Measurements from ENCODE around the gene TUT4. TPM values are rescaled to one million over a fixed set of nuclear protein-coding genes. Genes with fewer than 3 reads are reported as not detected.

TUT4 gene
- polyA plus RNA-seq, 3 donors = 4.3 to 24.2 (median 7.6) TPM

DNA sequence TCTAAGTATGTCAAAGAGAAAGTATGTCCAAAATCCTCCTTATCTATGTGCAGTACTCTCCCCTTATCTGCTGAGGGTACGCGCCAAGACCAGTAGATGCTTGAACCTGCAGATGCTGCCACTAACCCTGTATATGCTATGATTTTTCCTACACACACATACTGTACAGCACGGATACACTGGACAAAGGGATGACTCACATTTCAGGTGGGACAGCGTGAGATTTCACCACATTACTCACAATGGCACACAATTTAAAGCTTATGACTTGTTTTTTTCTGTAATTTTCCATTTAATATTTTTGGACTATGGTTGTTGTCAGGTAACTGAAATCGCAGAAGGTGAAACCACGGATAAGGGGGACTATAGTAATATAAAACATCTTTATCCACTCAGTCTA, 152.8 kb downstream of the TUT4 start:
- intact Hi-C loops (cut with micrococcal nuclease) = loop anchor here (5.0 to 10.0 kb wide), 5 partner anchors 155 to 525 kb away; partner anchors contain the start of genes NRDC (in 2 of the 2), BTF3L4 (in 1 of the 2), COA7 (in 1 of the 2) and TUT4 (in 1 of the 2)
- Histone ChIP-seq H3K9me3 (replicated peaks in 1 of 2; ENCODE audit: control insufficient read depth in 1 of 2, insufficient read depth in 1 of 2, low read length in 2 of 2) (no peaks in the 10 kb centered on the region), H3K36me3 (replicated peaks in 1 of 2; ENCODE audit: control insufficient read depth in 1 of 2, insufficient read depth in 2 of 2, low read length in 2 of 2) (peaks cover 9 to 49% of the 10 kb centered on the region in 2 donors), H2AFZ (ENCODE audit: insufficient read depth, low read depth, low read length, poor library complexity, severe bottlenecking) (no peak overlapping the region), H3K79me2 (ENCODE audit: insufficient read depth, low read length) (peaks cover 60% of the 10 kb centered on the region), H4K20me1 (ENCODE audit: insufficient read depth, low read length) (no peaks in the 10 kb centered on the region), H3K4me3 (replicated peaks in 1 of 3; ENCODE audit: low read depth in 2 of 3, low read length in 3 of 3) (no peak overlapping the region), H3K27ac (ENCODE audit: low read depth in 1 of 2, low read length in 2 of 2) (no peak overlapping the region), H3K9ac (ENCODE audit: insufficient read depth, low read length, poor library complexity, severe bottlenecking) (no peak overlapping the region), H3K4me1 (ENCODE audit: control insufficient read depth in 1 of 2, insufficient read depth in 2 of 2, low read length in 2 of 2) (peaks cover 10 to 11% of the 10 kb centered on the region in 2 donors), H3K4me2 (replicated peaks; ENCODE audit: extremely low read depth, low read length, poor library complexity, severe bottlenecking) (no peak overlapping the region), H3K27me3 (ENCODE audit: control insufficient read depth in 2 of 2, insufficient read depth in 2 of 2, low read length in 2 of 2) (no peaks in the 10 kb centered on the region)
- Mint-ChIP-seq H3K27ac (no peak overlapping the region), H3K36me3 (peaks cover 33 to 47% of the 10 kb centered on the region in 2 donors), H3K27me3 (ENCODE audit: low read depth in 3 of 3) (peaks cover 0 to 1% (median 0%) of the 10 kb centered on the region in 3 donors), H3K9me3 (peaks cover 0 to 3% (median 0%) of the 10 kb centered on the region in 7 donors), H3K4me1 (peaks cover 10% of the 10 kb centered on the region), H3K4me3 (no peak overlapping the region)
- TF ChIP-seq, protein P1, sequence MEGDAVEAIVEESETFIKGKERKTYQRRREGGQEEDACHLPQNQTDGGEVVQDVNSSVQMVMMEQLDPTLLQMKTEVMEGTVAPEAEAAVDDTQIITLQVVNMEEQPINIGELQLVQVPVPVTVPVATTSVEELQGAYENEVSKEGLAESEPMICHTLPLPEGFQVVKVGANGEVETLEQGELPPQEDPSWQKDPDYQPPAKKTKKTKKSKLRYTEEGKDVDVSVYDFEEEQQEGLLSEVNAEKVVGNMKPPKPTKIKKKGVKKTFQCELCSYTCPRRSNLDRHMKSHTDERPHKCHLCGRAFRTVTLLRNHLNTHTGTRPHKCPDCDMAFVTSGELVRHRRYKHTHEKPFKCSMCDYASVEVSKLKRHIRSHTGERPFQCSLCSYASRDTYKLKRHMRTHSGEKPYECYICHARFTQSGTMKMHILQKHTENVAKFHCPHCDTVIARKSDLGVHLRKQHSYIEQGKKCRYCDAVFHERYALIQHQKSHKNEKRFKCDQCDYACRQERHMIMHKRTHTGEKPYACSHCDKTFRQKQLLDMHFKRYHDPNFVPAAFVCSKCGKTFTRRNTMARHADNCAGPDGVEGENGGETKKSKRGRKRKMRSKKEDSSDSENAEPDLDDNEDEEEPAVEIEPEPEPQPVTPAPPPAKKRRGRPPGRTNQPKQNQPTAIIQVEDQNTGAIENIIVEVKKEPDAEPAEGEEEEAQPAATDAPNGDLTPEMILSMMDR (IDR thresholded peaks at IDR 0.05) = no peak
- 100% methylated on average over 2 of the region's 6 CpGs for WGBS (ENCODE audit: insufficient coverage)
- DNase-seq = no peak

DNA sequence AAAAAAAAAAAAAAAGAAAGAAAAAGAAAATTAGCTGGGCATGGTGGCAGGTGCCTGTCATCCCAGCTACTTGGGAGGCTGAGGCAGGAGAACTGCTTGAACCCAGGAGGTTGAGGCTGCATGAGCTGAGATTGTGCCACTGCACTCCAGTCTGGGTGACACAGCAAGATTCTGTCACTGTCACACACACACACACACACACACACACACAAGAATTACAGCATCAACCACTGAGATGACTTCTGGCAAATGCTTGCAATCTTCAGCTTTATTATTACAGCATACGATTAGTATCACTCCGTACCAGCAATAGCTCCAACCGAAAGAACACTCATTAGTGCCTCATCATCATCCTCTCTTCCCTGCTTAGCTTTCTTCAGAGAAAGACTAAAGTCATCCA, 153.3 kb downstream of the TUT4 start:
- H3K27me3 ChIP-seq (ENCODE audit: control insufficient read depth in 2 of 2, insufficient read depth in 2 of 2, low read length in 2 of 2) = no peaks in the 10 kb centered on the region
- H3K27ac ChIP-seq (ENCODE audit: low read depth in 1 of 2, low read length in 2 of 2) = no peak overlapping the region
- intact Hi-C loops (cut with micrococcal nuclease) = loop anchor here (5.0 to 10.0 kb wide), 5 partner anchors 155 to 525 kb away; partner anchors contain the start of genes NRDC (in 2 of the 2), BTF3L4 (in 1 of the 2), COA7 (in 1 of the 2) and TUT4 (in 1 of the 2)
- TF ChIP-seq, protein P1 (IDR thresholded peaks at IDR 0.05) = no peak
- H3K36me3 Mint-ChIP-seq = peaks cover 36 to 52% of the 10 kb centered on the region in 2 donors
- H3K9me3 ChIP-seq (replicated peaks in 1 of 2; ENCODE audit: control insufficient read depth in 1 of 2, insufficient read depth in 1 of 2, low read length in 2 of 2) = no peaks in the 10 kb centered on the region
- no peak overlapping the region for H3K9ac ChIP-seq (ENCODE audit: insufficient read depth, low read length, poor library complexity, severe bottlenecking)
- 95% methylated on average over 3 of the region's 3 CpGs for WGBS (ENCODE audit: insufficient coverage)
- peaks cover 58% of the 10 kb centered on the region for H3K79me2 ChIP-seq (ENCODE audit: insufficient read depth, low read length)
- H3K9me3 Mint-ChIP-seq = peaks cover 0 to 2% (median 0%) of the 10 kb centered on the region in 7 donors
- H3K4me3 ChIP-seq (replicated peaks in 1 of 3; ENCODE audit: low read depth in 2 of 3, low read length in 3 of 3) = no peak overlapping the region
- H3K27ac Mint-ChIP-seq = no peak overlapping the region
- H4K20me1 ChIP-seq (ENCODE audit: insufficient read depth, low read length) = no peaks in the 10 kb centered on the region
- H3K4me1 Mint-ChIP-seq = peaks cover 7% of the 10 kb centered on the region
- H3K4me2 ChIP-seq (replicated peaks; ENCODE audit: extremely low read depth, low read length, poor library complexity, severe bottlenecking) = no peak overlapping the region
- no peak for DNase-seq
- no peak overlapping the region for H3K4me3 Mint-ChIP-seq
- H3K36me3 ChIP-seq (replicated peaks in 1 of 2; ENCODE audit: control insufficient read depth in 1 of 2, insufficient read depth in 2 of 2, low read length in 2 of 2) = peaks cover 9 to 54% of the 10 kb centered on the region in 2 donors
- H3K4me1 ChIP-seq (ENCODE audit: control insufficient read depth in 1 of 2, insufficient read depth in 2 of 2, low read length in 2 of 2) = peaks cover 7 to 8% of the 10 kb centered on the region in 2 donors
- peaks cover 0 to 1% (median 0%) of the 10 kb centered on the region in 3 donors for H3K27me3 Mint-ChIP-seq (ENCODE audit: low read depth in 3 of 3)
- no peak overlapping the region for H2AFZ ChIP-seq (ENCODE audit: insufficient read depth, low read depth, low read length, poor library complexity, severe bottlenecking)

Measured in CD14-positive monocyte (primary cell).